ENCODE measurements around the gene CRAMP1.

The CRAMP1 gene

DNA sequence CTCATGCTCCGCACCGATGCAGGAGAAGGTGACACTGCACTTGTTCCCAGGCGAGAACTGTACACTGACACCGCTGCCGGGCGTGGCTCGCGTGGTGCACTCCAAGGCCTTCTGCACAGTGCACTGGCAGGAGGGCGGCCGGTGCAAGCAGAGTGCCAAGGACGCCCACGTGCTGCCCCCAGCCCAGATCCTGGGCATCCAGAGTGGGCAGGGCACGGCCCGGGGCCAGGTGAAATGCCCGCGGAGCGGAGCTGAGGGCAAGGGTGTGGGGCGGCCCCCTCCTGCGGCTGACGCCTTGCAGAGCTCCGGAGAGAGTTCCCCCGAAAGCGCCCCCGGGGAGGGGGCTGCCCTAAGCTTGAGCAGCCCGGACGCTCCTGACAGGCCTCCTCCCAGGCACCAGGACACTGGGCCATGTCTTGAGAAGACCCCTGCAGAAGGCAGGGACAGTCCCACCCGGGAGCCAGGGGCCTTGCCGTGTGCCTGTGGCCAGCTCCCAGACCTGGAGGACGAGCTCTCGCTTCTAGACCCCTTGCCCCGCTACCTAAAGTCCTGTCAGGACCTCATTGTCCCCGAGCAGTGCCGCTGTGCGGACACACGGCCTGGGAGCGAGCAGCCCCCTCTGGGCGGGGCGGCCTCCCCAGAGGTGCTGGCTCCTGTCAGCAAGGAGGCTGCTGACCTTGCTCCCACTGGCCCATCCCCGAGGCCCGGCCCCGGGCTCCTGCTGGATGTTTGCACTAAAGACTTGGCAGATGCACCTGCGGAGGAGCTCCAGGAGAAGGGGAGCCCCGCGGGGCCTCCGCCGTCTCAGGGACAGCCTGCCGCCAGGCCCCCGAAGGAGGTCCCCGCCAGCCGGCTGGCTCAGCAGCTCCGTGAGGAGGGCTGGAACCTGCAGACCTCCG is 44.0 kb downstream of the CRAMP1 start:
- Mint-ChIP-seq H3K4me3 (no peak overlapping the region), H3K9me3 (no peaks in the 10 kb centered on the region), H3K27me3 (no peaks in the 10 kb centered on the region), H3K4me1 (no peaks in the 10 kb centered on the region), H3K27ac (no peak overlapping the region), H3K36me3 (peaks cover 10% of the 10 kb centered on the region)

- no peak overlapping the region for H3K4me3 Mint-ChIP-seq
- no peaks in the 10 kb centered on the region for H3K4me1 Mint-ChIP-seq
- no peaks in the 10 kb centered on the region for H3K27me3 Mint-ChIP-seq
- H3K36me3 Mint-ChIP-seq = peaks cover 10% of the 10 kb centered on the region
- H3K9me3 Mint-ChIP-seq = no peaks in the 10 kb centered on the region
- no peak overlapping the region for H3K27ac Mint-ChIP-seq
Measured at GRCh38 chr16:1656808-1657617, 44.9 kb downstream of the CRAMP1 start.

- Mint-ChIP-seq H3K4me1 (no peaks in the 10 kb centered on the region), H3K9me3 (no peaks in the 10 kb centered on the region), H3K4me3 (no peak overlapping the region), H3K27me3 (no peaks in the 10 kb centered on the region), H3K36me3 (peaks cover 10% of the 10 kb centered on the region), H3K27ac (no peak overlapping the region)
Measured at GRCh38 chr16:1657841-1658240, 45.7 kb downstream of the CRAMP1 start.

DNA sequence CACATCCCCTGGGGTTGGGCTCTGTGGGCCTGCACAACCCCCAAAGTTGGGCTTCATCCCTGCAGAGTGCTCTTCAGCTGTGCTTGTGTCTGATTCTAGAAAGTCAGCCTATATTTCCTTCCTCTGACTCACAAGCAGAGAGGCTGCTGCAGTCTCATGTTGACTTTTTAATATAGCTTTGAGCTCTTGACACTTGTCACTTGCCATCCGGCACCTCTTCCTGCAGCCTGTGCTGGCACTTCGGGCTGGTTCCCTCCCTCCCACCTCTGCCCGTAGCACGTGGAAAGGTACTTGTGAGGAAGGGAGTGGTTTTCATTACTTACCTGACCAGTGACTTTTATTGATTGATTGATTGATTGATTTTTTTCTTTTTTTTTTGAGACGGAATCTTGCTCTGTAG is 46.9 kb downstream of the CRAMP1 start:
- peaks cover 10% of the 10 kb centered on the region for H3K36me3 Mint-ChIP-seq
- no peaks in the 10 kb centered on the region for H3K27me3 Mint-ChIP-seq
- no peaks in the 10 kb centered on the region for H3K9me3 Mint-ChIP-seq
- H3K27ac Mint-ChIP-seq = no peak overlapping the region
- H3K4me1 Mint-ChIP-seq = no peaks in the 10 kb centered on the region
- no peak overlapping the region for H3K4me3 Mint-ChIP-seq

DNA sequence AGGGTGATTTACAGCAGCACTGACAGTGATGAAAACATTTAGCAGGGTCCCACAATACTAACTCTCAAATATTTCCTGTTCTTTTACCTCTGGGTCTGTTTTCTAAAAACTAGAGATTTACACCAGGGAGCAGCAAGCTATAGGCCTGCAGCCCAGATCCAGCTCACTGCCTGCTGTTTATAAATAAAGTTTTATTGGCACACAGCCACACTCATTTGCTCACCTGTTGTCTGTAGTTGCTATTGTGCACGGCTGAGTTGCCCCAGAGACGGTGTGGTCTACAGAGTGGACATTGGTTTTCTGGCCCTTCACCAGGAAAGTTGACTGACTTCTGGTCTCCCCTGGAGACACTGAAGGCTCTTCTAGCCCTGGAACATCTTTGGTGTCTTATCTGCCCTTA is 49.7 kb downstream of the CRAMP1 start:
- Mint-ChIP-seq H3K4me3 (no peak overlapping the region), H3K9me3 (no peaks in the 10 kb centered on the region), H3K4me1 (no peaks in the 10 kb centered on the region), H3K36me3 (peaks cover 4% of the 10 kb centered on the region), H3K27me3 (no peaks in the 10 kb centered on the region), H3K27ac (no peak overlapping the region)

DNA sequence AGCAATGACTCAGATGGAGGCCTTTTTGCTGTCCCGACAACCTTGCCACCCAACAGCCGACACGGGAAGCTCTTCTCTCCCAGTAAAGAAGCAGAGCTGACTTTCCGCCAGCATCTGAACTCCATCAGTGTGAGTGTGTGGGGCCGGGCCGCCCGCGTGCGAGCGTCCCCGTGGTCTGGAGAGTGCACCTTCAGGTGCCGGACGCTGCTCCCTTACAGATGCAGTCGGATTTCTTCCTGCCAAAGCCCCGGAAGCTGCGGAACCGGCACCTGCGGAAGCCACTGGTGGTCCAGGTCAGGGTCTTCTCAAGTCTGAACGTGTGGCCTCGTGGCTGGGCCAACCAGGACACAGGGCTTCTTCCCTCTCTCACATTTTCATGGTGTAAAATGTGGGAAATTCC is 50.4 kb downstream of the CRAMP1 start:
- Mint-ChIP-seq H3K9me3 (no peaks in the 10 kb centered on the region), H3K4me3 (no peak overlapping the region), H3K36me3 (peaks cover 6% of the 10 kb centered on the region), H3K27me3 (no peaks in the 10 kb centered on the region), H3K27ac (no peak overlapping the region), H3K4me1 (no peaks in the 10 kb centered on the region)

- H3K27me3 Mint-ChIP-seq = no peaks in the 10 kb centered on the region
- H3K4me1 Mint-ChIP-seq = no peaks in the 10 kb centered on the region
- no peak overlapping the region for H3K4me3 Mint-ChIP-seq
- H3K9me3 Mint-ChIP-seq = no peaks in the 10 kb centered on the region
- H3K36me3 Mint-ChIP-seq = peaks cover 5% of the 10 kb centered on the region
- H3K27ac Mint-ChIP-seq = no peak overlapping the region
Measured at GRCh38 chr16:1665829-1666228, 53.7 kb downstream of the CRAMP1 start.

DNA sequence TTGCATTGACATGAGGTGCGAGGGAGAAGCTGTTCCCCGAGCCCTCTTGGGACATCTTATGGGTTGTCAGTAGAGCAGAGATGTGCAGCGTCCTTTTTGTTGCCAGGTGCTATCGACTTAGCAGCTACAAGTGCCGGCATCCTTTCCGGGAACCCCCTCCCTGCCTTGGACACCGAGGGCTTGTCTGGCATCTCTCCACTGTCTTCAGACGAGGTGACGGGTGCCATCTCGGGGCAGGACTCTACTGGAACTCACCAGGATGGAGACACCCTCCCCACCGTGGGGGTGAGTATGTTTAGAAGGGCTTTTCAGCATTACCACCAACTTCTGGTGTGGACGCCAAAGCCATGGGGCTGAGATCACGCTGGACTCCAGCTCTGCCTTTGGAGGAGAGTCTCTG is 54.2 kb downstream of the CRAMP1 start:
- Mint-ChIP-seq H3K27ac (no peak overlapping the region), H3K4me1 (no peaks in the 10 kb centered on the region), H3K36me3 (peaks cover 5% of the 10 kb centered on the region), H3K27me3 (no peaks in the 10 kb centered on the region), H3K9me3 (no peaks in the 10 kb centered on the region), H3K4me3 (no peak overlapping the region)

- Mint-ChIP-seq H3K4me3 (no peak overlapping the region), H3K27ac (no peak overlapping the region), H3K27me3 (no peaks in the 10 kb centered on the region), H3K9me3 (no peaks in the 10 kb centered on the region), H3K4me1 (no peaks in the 10 kb centered on the region), H3K36me3 (peaks cover 5% of the 10 kb centered on the region)
Measured at GRCh38 chr16:1667271-1667670, 55.1 kb downstream of the CRAMP1 start.

GRCh38 chr16:1667916-1668315 is 55.8 kb downstream of the CRAMP1 start:
- Mint-ChIP-seq H3K4me1 (no peaks in the 10 kb centered on the region), H3K27ac (no peak overlapping the region), H3K9me3 (no peaks in the 10 kb centered on the region), H3K4me3 (no peak overlapping the region), H3K36me3 (peaks cover 5% of the 10 kb centered on the region), H3K27me3 (no peaks in the 10 kb centered on the region)

DNA sequence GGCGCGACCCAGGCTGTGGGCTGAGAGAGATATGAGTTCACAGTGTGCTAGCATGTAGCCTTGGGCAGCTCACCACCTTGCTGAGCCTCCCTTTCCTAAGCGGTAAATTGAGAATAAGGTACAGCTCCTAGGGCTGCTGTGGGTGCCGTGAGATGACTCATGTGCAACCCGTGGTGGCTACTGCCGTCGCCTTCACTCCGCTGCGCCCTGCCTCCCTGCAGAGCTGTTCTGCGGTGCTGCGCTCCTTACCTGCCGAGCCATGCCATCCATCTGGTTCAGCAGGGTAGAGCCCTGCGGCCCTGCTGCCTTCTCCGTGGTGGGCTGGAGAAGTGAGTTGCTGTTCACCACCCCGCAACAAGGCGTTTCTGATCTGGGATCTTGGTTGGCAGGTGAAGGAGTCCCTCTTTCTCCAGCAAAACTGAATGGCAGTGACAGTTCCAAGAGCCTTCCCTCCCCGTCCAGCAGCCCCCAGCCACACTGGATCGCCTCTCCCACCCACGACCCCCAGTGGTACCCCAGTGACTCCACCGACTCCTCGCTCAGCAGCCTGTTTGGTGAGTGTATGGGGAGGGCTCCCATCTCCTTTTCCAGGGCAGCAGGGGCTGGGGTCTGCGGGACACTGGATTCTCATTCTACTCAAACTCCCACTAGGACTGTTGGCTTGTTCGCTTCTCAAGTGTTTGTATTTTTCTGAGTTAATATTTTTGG is 56.6 kb downstream of the CRAMP1 start:
- peaks cover 6% of the 10 kb centered on the region for H3K36me3 Mint-ChIP-seq
- H3K27me3 Mint-ChIP-seq = no peaks in the 10 kb centered on the region
- H3K4me1 Mint-ChIP-seq = no peaks in the 10 kb centered on the region
- H3K4me3 Mint-ChIP-seq = no peak overlapping the region
- no peaks in the 10 kb centered on the region for H3K9me3 Mint-ChIP-seq
- H3K27ac Mint-ChIP-seq = no peak overlapping the region

- Mint-ChIP-seq H3K27ac (no peak overlapping the region), H3K9me3 (no peaks in the 10 kb centered on the region), H3K27me3 (no peaks in the 10 kb centered on the region), H3K36me3 (peaks cover 6% of the 10 kb centered on the region), H3K4me3 (no peak overlapping the region), H3K4me1 (no peaks in the 10 kb centered on the region)
Measured at GRCh38 chr16:1669698-1670097, 57.5 kb downstream of the CRAMP1 start.

GRCh38 chr16:1670371-1670770 is 58.2 kb downstream of the CRAMP1 start:
- H3K36me3 Mint-ChIP-seq = peaks cover 4% of the 10 kb centered on the region
- no peaks in the 10 kb centered on the region for H3K4me1 Mint-ChIP-seq
- no peak overlapping the region for H3K4me3 Mint-ChIP-seq
- H3K27ac Mint-ChIP-seq = no peak overlapping the region
- no peaks in the 10 kb centered on the region for H3K27me3 Mint-ChIP-seq
- H3K9me3 Mint-ChIP-seq = no peaks in the 10 kb centered on the region

- Mint-ChIP-seq H3K36me3 (peaks cover 4% of the 10 kb centered on the region), H3K9me3 (no peaks in the 10 kb centered on the region), H3K4me1 (no peaks in the 10 kb centered on the region), H3K27me3 (no peaks in the 10 kb centered on the region), H3K27ac (no peak overlapping the region), H3K4me3 (no peak overlapping the region)
Measured at GRCh38 chr16:1670866-1671265, 58.7 kb downstream of the CRAMP1 start.

DNA sequence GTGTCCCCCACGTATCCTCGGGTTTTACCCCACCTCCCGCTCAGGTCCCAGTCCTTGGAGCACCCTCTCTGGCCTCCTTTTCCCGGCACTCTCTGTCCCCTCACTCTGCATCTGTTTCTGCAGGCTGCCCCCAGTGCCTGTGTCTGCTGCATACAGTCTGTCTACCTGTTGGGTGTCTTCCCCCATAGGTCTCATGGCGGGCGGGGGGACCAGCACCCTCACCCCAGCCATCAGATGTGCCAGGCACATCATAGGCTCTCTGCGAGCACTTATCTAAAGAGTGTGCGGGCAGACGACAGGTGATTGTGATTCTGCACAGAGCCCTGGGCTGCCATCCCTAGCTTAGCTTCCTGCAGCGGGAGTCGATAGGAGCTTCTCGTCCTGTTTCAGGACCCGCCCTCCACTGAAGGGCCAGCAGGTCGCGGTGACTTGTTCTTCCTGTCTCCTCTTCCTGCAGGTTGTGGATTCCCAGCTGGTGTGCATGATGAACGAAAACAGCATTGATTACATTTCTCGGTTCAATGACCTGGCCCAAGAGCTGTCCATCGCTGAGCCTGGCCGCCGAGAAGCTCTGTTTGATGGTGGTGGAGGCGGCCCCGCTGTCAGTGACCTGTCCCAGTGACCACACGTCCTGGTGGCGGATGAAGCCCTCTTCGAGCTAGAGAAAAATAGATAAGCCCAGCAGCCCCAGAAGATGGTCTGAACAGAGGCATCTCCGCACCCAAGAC is 61.4 kb downstream of the CRAMP1 start:
- Mint-ChIP-seq H3K4me1 (peaks cover 5% of the 10 kb centered on the region), H3K36me3 (peaks cover 3% of the 10 kb centered on the region), H3K27ac (no peak overlapping the region), H3K4me3 (no peak overlapping the region), H3K9me3 (no peaks in the 10 kb centered on the region), H3K27me3 (no peaks in the 10 kb centered on the region)
